ENCODE data around the gene INAVA. TPM values are rescaled to one million over a fixed set of nuclear protein-coding genes. Genes with fewer than 3 reads are reported as not detected.

The INAVA gene
- total and polyA plus RNA-seq, 9 of the 15 experiments (the other 6 are each of a cell fraction or from before 2014, with no cell fraction given): 0.09 TPM; not detected in 8

DNA sequence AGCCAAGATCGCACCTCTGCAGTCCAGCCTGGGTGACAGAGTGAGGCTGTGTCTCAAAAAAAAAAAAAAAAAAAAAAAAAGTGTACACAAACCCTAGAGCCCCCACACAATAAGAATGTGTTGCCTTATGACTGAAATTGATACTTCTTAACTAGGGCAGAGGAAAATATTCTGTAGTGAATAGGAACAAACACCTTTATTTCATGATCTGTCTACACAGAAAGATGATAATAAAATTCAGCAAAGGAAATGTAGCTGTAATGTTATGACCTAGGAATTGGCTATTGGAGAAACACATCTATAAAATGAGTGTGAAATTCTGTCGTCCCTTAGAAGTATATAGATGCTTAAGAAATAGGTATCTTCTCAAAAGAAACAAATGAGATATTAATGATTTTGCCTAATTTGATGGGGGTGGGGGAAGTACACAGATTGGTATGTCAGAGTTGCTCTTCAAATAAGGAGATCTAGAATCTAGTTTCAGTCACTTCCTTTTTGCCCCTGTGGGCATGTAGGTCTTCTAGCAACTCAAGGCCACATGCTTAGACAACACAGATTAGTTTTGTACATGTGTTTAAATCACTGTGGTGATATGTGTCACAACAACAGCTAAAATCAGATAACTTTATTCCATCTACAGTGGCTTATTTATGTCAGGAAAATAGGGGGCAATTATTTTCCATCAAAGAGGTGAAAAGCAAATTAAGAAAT, 32.6 kb upstream of the INAVA start:
- no peaks in the 10 kb centered on the region for H4K20me1 ChIP-seq (replicated peaks; ENCODE audit: control insufficient read depth, insufficient read depth, low read length)
- DNase-seq (ENCODE audit: extremely low read depth in 1 of 4, low spot score in 3 of 4) (no peak), FAIRE-seq (no peak), ATAC-seq (no peak)
- H3K9me3 ChIP-seq (replicated peaks; ENCODE audit: control insufficient read depth, insufficient read depth, low read depth, low read length): no peaks in the 10 kb centered on the region
- H3K4me2 ChIP-seq (ENCODE audit: insufficient read depth, low read length): no peak overlapping the region
- H3K27ac ChIP-seq (ENCODE audit: extremely low read depth, low read depth, low read length): no peak overlapping the region
- no peaks in the 10 kb centered on the region for H3K4me1 ChIP-seq (replicated peaks in 1 of 2; ENCODE audit: control insufficient read depth in 2 of 2, insufficient read depth in 2 of 2, low read length in 2 of 2)
- H3K36me3 ChIP-seq (ENCODE audit: control insufficient read depth, insufficient read depth, low read length): no peaks in the 10 kb centered on the region
- no peaks in the 10 kb centered on the region for H3K79me2 ChIP-seq (ENCODE audit: control insufficient read depth, insufficient read depth, low read length)
- ChIA-PET POLR2A (interaction anchor here (1.3 kb wide), 1 partner anchor 11 kb away, joined by 3 read pairs; no protein-coding TSS in a partner anchor), CTCF (ENCODE audit: low intra/inter-chr PET ratio) (no interaction called here)
- intact Hi-C loops (cut with micrococcal nuclease) (no loop called here), in situ Hi-C loops (cut with MboI) (no loop called here)
- H2AFZ ChIP-seq (ENCODE audit: low read depth, low read length): no peak overlapping the region
- no peak overlapping the region for H3K4me3 ChIP-seq
- no peak overlapping the region for H3K9ac ChIP-seq (ENCODE audit: insufficient read depth in 1 of 2, low read depth in 2 of 2, low read length in 2 of 2)
- 22% methylated on average over 2 of the region's 2 CpGs for WGBS (ENCODE audit: insufficient coverage, low coverage, missing lambda C conversion rate)
- BruUV-seq (replicated peaks): no TSS peak
- peaks cover 4 to 6% of the 10 kb centered on the region in 2 experiments; a peak in 3 of 5 replicates for H3K27me3 ChIP-seq (ENCODE audit: control insufficient read depth in 2 of 2, insufficient read depth in 2 of 2, low read length in 2 of 2)
- no peaks in the 10 kb centered on the region for H3K9me1 ChIP-seq (ENCODE audit: control insufficient read depth, insufficient read depth, low read length)
- TF ChIP-seq ZKSCAN3 (CRISPR knock-in tag; IDR thresholded peaks at IDR 0.05) (no peak), HDAC6 (IDR thresholded peaks at IDR 0.05; ENCODE audit: low read depth, low read length) (no peak), CBX1 (IDR thresholded peaks at IDR 0.05; ENCODE audit: low read depth) (no peak), GABPB2 (CRISPR knock-in tag; conservative IDR thresholded peaks at IDR 0.05) (no peak), ZNF121 (CRISPR knock-in tag; conservative IDR thresholded peaks at IDR 0.05) (no peak), U2AF2 (optimal IDR thresholded peaks at IDR 0.05; ENCODE audit: low read depth, low read length) (no peak), PTBP1 (IDR thresholded peaks at IDR 0.05; ENCODE audit: low read depth, low read length) (no peak), ZNF699 (CRISPR knock-in tag; IDR thresholded peaks at IDR 0.05; ENCODE audit: insufficient replicate concordance) (no peak)
- TF ChIP-seq, protein P1, sequence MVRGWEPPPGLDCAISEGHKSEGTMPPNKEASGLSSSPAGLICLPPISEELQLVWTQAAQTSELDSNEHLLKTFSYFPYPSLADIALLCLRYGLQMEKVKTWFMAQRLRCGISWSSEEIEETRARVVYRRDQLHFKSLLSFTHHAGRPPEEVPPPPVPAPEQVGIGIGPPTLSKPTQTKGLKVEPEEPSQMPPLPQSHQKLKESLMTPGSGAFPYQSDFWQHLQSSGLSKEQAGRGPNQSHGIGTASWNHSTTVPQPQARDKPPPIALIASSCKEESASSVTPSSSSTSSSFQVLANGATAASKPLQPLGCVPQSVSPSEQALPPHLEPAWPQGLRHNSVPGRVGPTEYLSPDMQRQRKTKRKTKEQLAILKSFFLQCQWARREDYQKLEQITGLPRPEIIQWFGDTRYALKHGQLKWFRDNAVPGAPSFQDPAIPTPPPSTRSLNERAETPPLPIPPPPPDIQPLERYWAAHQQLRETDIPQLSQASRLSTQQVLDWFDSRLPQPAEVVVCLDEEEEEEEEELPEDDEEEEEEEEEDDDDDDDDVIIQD (CRISPR knock-in tag; IDR thresholded peaks at IDR 0.05): no peak
- TF ChIP-seq, protein P2, sequence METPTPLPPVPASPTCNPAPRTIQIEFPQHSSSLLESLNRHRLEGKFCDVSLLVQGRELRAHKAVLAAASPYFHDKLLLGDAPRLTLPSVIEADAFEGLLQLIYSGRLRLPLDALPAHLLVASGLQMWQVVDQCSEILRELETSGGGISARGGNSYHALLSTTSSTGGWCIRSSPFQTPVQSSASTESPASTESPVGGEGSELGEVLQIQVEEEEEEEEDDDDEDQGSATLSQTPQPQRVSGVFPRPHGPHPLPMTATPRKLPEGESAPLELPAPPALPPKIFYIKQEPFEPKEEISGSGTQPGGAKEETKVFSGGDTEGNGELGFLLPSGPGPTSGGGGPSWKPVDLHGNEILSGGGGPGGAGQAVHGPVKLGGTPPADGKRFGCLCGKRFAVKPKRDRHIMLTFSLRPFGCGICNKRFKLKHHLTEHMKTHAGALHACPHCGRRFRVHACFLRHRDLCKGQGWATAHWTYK (CRISPR knock-in tag; IDR thresholded peaks at IDR 0.05): no peak
- TF ChIP-seq, protein P3, sequence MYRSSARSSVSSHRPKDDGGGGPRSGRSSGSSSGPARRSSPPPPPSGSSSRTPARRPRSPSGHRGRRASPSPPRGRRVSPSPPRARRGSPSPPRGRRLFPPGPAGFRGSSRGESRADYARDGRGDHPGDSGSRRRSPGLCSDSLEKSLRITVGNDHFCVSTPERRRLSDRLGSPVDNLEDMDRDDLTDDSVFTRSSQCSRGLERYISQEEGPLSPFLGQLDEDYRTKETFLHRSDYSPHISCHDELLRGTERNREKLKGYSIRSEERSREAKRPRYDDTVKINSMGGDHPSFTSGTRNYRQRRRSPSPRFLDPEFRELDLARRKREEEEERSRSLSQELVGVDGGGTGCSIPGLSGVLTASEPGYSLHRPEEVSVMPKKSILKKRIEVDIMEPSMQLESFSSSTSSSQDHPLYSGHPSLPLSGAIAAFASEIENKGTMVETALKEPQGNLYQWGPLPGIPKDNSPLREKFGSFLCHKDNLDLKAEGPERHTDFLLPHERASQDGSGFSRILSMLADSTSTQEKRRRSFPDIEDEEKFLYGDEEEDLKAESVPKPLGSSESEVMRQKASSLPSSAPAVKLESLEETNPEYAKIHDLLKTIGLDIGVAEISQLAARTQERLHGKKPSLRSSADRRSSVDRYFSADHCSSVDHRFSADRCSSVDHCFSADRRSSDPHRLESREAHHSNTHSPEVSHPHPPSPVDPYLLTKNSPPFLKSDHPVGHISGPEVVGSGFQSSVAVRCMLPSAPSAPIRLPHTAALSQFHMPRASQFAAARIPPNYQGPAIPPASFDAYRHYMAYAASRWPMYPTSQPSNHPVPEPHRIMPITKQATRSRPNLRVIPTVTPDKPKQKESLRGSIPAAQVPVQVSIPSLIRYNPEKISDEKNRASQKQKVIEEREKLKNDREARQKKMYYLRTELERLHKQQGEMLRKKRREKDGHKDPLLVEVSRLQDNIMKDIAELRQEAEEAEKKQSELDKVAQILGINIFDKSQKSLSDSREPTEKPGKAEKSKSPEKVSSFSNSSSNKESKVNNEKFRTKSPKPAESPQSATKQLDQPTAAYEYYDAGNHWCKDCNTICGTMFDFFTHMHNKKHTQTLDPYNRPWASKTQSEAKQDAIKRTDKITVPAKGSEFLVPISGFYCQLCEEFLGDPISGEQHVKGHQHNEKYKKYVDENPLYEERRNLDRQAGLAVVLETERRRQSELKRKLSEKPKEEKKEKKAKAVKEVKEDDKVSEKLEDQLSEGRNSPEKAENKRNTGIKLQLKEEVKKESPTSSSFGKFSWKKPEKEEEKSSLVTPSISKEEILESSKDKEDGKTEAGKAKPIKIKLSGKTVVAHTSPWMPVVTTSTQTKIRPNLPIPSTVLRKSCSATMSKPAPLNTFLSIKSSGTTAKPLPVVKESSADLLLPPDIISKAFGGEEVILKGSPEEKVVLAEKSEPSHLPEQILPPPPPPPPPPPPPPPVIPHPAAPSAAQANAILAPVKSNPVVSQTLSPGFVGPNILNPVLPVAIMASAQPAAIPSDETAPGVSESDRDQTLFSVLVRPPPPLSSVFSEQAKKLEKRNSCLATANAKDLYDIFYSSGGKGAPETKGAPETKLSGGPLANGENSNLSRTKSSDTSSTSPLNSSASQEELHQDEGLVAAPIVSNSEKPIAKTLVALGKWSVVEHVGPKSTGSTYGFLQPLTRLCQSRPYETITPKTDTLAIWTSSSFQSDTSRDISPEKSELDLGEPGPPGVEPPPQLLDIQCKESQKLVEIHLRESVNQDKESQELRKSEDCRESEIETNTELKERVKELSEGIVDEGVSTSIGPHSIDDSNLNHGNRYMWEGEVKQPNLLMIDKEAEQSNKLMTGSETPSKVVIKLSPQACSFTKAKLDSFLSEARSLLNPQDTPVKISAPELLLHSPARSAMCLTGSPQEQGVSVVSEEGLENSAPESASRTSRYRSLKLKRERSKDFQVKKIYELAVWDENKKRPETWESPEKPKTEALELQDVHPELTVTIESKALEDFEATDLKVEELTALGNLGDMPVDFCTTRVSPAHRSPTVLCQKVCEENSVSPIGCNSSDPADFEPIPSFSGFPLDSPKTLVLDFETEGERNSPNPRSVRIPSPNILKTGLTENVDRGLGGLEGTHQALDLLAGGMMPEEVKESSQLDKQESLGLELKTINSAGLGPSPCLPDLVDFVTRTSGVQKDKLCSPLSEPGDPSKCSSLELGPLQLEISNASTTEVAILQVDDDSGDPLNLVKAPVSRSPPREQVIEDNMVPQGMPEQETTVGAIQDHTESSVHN (IDR thresholded peaks at IDR 0.05; ENCODE audit: borderline replicate concordance in 1 of 2, low read depth in 1 of 2): no peak
